ENCODE data around the gene KLF18. TPM values are rescaled to one million over a fixed set of nuclear protein-coding genes. Genes with fewer than 3 reads are reported as not detected.

The KLF18 gene
- total RNA-seq, 1 donor from 2014 or later: not detected

DNA sequence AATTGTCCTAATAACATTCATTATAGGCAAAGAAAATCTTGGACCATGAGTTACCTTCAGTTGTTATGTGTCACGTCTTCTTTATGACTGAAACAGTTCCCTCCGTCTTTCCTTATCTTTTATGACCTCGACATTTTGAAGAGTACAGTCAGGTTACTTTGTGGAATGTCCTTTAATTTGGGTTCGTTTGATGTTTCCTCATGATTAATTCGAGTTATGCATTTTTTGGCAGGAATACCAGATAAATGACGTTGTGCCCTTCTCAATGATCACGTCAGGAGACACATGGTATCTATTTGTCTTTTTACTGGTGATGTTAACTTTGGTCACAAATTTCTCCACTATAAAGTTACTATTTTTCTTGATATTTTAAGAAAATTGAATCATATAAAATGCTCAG is 40.1 kb downstream of the KLF18 start:
- Mint-ChIP-seq H3K27me3 (ENCODE audit: low read depth) (peaks cover 4% of the 10 kb centered on the region), H3K36me3 (ENCODE audit: low read depth) (peaks cover 12% of the 10 kb centered on the region), H3K4me3 (no peak overlapping the region), H3K27ac (ENCODE audit: unreplicated experiment) (no peak overlapping the region), H3K4me1 (no peaks in the 10 kb centered on the region), H3K9me3 (peaks cover 13% of the 10 kb centered on the region)
- TF ChIP-seq, protein P1, sequence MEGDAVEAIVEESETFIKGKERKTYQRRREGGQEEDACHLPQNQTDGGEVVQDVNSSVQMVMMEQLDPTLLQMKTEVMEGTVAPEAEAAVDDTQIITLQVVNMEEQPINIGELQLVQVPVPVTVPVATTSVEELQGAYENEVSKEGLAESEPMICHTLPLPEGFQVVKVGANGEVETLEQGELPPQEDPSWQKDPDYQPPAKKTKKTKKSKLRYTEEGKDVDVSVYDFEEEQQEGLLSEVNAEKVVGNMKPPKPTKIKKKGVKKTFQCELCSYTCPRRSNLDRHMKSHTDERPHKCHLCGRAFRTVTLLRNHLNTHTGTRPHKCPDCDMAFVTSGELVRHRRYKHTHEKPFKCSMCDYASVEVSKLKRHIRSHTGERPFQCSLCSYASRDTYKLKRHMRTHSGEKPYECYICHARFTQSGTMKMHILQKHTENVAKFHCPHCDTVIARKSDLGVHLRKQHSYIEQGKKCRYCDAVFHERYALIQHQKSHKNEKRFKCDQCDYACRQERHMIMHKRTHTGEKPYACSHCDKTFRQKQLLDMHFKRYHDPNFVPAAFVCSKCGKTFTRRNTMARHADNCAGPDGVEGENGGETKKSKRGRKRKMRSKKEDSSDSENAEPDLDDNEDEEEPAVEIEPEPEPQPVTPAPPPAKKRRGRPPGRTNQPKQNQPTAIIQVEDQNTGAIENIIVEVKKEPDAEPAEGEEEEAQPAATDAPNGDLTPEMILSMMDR (conservative IDR thresholded peaks at IDR 0.05): no peak
- DNase-seq (ENCODE audit: low read depth, low spot score): no peak

DNA sequence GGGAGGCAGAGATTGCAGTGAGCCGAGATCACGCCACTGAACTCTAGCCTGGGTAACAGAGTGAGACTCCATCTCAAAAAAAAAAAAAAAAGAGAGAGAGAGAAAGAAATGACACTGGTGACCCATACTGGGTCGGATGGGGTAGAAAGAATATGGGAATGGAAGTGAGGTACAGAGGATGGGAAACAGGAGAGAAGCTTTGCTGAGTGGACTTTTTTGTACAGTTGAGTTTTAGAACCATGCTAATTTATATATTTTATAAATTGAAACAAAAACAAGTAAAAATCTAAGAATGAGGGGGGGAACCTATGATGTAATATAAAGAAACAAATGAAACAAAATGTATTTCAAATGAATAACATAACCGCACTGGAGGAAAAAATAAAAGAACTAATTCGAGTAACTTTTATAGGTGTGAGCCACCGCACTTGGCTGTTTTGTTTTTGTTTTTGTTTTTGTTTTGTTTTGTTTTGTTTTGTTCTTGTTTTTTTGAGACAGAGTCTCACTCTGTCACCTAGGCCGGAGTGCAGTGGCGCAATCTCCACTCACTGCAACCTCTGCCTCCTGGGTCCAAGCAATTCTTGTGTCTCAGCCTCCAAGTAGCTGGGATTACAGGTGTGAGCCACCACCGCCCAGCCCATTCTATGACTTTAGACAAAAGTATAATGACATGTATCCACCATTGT is 41.1 kb downstream of the KLF18 start:
- Mint-ChIP-seq H3K9me3 (peaks cover 13% of the 10 kb centered on the region), H3K4me1 (no peaks in the 10 kb centered on the region), H3K27me3 (ENCODE audit: low read depth) (no peaks in the 10 kb centered on the region), H3K27ac (ENCODE audit: unreplicated experiment) (no peak overlapping the region), H3K4me3 (no peak overlapping the region), H3K36me3 (ENCODE audit: low read depth) (peaks cover 12% of the 10 kb centered on the region)
- no peak for DNase-seq (ENCODE audit: low read depth, low spot score)
- TF ChIP-seq, protein P1 (conservative IDR thresholded peaks at IDR 0.05): no peak

DNA sequence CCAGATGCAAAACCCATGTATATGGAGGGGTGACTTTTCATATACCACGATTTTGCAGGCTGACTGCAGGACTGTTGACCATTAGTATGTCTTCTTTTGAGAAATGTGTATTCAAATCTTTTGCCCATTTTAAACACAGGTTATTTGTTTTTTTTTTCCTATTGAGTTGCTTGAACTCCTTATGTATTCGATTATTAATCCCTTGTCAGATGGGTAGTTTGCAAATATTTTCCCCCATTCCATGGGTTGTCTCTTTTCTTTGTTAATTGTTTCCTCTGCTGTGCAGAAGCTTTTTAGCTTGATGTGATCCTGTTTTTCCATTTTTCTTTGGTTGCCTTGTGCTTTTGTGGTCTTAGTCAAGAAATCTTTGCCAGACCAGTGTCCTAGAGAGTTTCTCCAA is 47.4 kb downstream of the KLF18 start:
- Mint-ChIP-seq H3K27ac (ENCODE audit: unreplicated experiment) (no peak overlapping the region), H3K4me1 (peaks cover 14% of the 10 kb centered on the region), H3K9me3 (peaks cover 15% of the 10 kb centered on the region), H3K27me3 (ENCODE audit: low read depth) (peaks cover 4% of the 10 kb centered on the region), H3K4me3 (no peak overlapping the region), H3K36me3 (ENCODE audit: low read depth) (peaks cover 12% of the 10 kb centered on the region)
- no peak for DNase-seq (ENCODE audit: low read depth, low spot score)
- TF ChIP-seq, protein P1 (conservative IDR thresholded peaks at IDR 0.05): no peak

DNA sequence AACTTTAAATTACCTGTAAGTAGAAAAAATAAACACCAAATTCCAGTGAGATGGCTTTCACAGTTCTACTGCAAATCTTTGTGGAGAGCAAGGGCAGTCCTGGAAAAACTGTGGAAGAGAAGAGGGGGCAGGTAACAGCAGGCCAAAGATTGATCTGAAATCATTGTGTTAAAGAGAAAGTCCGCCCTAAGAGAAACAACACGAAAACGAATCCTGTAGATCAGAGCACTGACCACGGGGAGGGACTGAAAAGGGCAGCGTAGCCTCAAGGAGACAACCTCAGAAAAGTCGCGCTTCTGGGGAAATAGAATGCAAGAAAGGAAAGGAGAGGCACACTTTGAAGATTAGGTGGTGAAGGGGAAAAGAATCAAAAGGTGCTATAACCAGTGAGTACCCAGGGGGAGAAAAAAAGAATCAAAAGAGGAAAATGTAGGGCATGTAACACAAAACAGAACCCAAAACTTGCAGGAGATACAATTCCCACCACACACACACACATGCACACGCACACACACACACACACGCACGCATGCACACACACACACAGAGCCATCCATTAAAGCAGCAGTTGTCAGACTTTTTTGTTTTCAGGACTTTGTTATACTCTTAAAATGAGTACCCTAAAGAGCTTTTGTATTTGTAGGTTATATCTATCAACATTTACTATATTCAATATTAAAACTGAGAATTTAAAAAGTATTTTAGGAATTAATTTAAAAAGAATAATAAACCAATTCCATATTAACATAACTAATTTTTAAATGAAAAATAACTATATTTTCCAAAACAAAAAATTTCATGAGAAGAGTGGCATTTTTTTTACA is 50.8 kb downstream of the KLF18 start:
- Mint-ChIP-seq H3K36me3 (ENCODE audit: low read depth) (no peaks in the 10 kb centered on the region), H3K27me3 (ENCODE audit: low read depth) (peaks cover 4% of the 10 kb centered on the region), H3K27ac (ENCODE audit: unreplicated experiment) (no peak overlapping the region), H3K4me1 (peaks cover 21% of the 10 kb centered on the region), H3K9me3 (peaks cover 2% of the 10 kb centered on the region), H3K4me3 (no peak overlapping the region)
- DNase-seq (ENCODE audit: low read depth, low spot score): no peak
- TF ChIP-seq, protein P1 (conservative IDR thresholded peaks at IDR 0.05): no peak

DNA sequence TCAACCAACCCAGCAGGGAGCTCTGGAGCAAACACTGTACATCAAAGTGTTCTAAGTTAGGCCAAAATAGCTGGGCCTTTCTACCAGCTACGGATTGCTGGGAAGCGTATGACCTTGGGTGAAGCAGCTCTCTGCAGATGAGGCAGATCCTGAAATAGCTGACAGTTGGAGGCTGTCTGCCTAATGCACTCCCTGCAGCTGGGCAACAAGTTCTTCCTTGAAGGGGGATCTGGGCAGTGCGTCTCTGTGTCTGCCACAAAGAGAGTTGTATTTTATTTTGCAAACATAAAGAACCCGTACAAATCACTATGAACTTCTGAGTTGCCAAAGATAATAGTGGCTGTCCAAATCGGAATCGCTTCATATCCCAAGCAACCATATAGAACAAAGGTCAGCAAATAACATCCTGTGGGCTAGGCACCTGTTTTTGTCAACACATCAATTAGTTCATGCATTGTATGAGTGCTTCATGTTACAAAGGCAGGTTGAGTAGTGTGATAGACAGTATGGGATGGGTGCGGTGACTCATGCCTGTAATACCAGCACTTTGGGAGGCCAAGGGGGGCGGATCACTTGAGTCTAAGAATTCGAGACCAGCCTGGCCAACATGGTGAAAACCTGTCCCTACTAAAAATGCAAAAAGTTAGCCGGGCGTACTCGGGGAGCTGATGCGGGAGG is 51.9 kb downstream of the KLF18 start:
- no peak for DNase-seq (ENCODE audit: low read depth, low spot score)
- Mint-ChIP-seq H3K27ac (ENCODE audit: unreplicated experiment) (no peak overlapping the region), H3K27me3 (ENCODE audit: low read depth) (peaks cover 4% of the 10 kb centered on the region), H3K36me3 (ENCODE audit: low read depth) (no peaks in the 10 kb centered on the region), H3K4me1 (peaks cover 21% of the 10 kb centered on the region), H3K9me3 (peaks cover 1% of the 10 kb centered on the region), H3K4me3 (no peak overlapping the region)
- TF ChIP-seq, protein P1 (conservative IDR thresholded peaks at IDR 0.05): no peak

Other genes with a start within 250 kb of the KLF18 start
- 0.89 and 1.0 TPM in 2 replicates for gene ARTN, start 207.8 kb downstream of the KLF18 start, total RNA-seq
- gene IPO13, start 194.7 kb downstream of the KLF18 start, total RNA-seq: 37.7 and 44.1 TPM in 2 replicates
- 32.7 and 34.4 TPM in 2 replicates for gene DPH2, start 171.6 kb downstream of the KLF18 start, total RNA-seq
- gene ATP6V0B, start 166.7 kb downstream of the KLF18 start, total RNA-seq: 125 and 129 TPM in 2 replicates
- 88.7 and 91.8 TPM in 2 replicates for gene B4GALT2, start 162.4 kb downstream of the KLF18 start, total RNA-seq
- 4.9 and 5.5 TPM in 2 replicates for gene CCDC24, start 150.0 kb downstream of the KLF18 start, total RNA-seq
- gene SLC6A9, start 110.2 kb downstream of the KLF18 start, total RNA-seq: 20.9 and 22.8 TPM in 2 replicates
- 0.34 TPM in 1 of 2 replicates, not detected in the other for gene KLF17, start 22.8 kb downstream of the KLF18 start, total RNA-seq
- gene DMAP1, start 71.8 kb upstream of the KLF18 start, total RNA-seq: 57.1 and 58.7 TPM in 2 replicates
- gene ERI3, start 213.6 kb upstream of the KLF18 start, total RNA-seq: 81.9 and 83.3 TPM in 2 replicates

All from neural crest cell (in vitro differentiated cells).